CD14-positive monocyte (primary cell): ENCODE results near the gene ANKRD34B. TPM values are rescaled to one million over a fixed set of nuclear protein-coding genes. Genes with fewer than 3 reads are reported as not detected.

Source experiments
- DNase-seq, 3 donors: peaks; one replicate each; pipeline ENCODE4 v3.0.0-alpha.2; 2011 to 2022
- H2AFZ ChIP-seq: 2 replicates; pipeline ENCODE4 v1.6.0; 2012; ENCODE audit warnings: mild to moderate bottlenecking, low read depth, low read length, inconsistent platforms; ENCODE audit not compliant: insufficient read depth, poor library complexity, severe bottlenecking
- H3K27ac ChIP-seq, 2 donors: 1 replicate in 1 of 2; 2 replicates in 1 of 2; pipeline ENCODE4 v1.5.1; 2012 to 2013; ENCODE audit warnings: low read length in 2 of 2, control low read depth in 1 of 2, inconsistent platforms in 1 of 2, low read depth in 1 of 2, mild to moderate bottlenecking in 1 of 2
- H3K27me3 ChIP-seq, 2 donors: one replicate each; pipeline versions ENCODE4 v1.6.0 to v1.6.1; 2011 to 2013; ENCODE audit warnings: low read length in 2 of 2; ENCODE audit not compliant: control insufficient read depth in 2 of 2, insufficient read depth in 2 of 2
- H3K36me3 ChIP-seq, 2 donors: replicated peaks in 1 of 2; 1 replicate in 1 of 2; 2 replicates in 1 of 2; pipeline versions ENCODE4 v1.5.1 to v1.6.1; 2012 to 2013; ENCODE audit warnings: low read length in 2 of 2, control low read depth in 1 of 2, inconsistent platforms in 1 of 2, mild to moderate bottlenecking in 1 of 2; ENCODE audit not compliant: insufficient read depth in 2 of 2, control insufficient read depth in 1 of 2
- H3K4me1 ChIP-seq, 2 donors: 1 replicate in 1 of 2; 2 replicates in 1 of 2; pipeline versions ENCODE4 v1.5.1 to v1.6.1; 2012 to 2013; ENCODE audit warnings: low read length in 2 of 2, control low read depth in 1 of 2, inconsistent platforms in 1 of 2, mild to moderate bottlenecking in 1 of 2, moderate library complexity in 1 of 2; ENCODE audit not compliant: insufficient read depth in 2 of 2, control insufficient read depth in 1 of 2
- H3K4me2 ChIP-seq: replicated peaks from 2 replicates; pipeline ENCODE3; 2012; ENCODE audit warnings: low read length, moderate library complexity, mild to moderate bottlenecking; ENCODE audit not compliant: poor library complexity, severe bottlenecking; ENCODE audit errors: extremely low read depth
- H3K4me3 ChIP-seq, 3 experiments: fragments of 200-600 bp in 1 of 3; sonication (generic) in 1 of 3; replicated peaks in 1 of 3; 1 replicate in 2 of 3; 2 replicates in 1 of 3; pipeline ENCODE4 v1.5.1; 2011 to 2013; ENCODE audit warnings: low read length in 3 of 3, mild to moderate bottlenecking in 3 of 3, control low read depth in 2 of 3, low read depth in 2 of 3, inconsistent platforms in 1 of 3, moderate library complexity in 1 of 3
- H3K79me2 ChIP-seq: 2 replicates; pipeline ENCODE4 v1.6.0; 2012; ENCODE audit warnings: mild to moderate bottlenecking, control low read depth, inconsistent platforms, low read length, moderate library complexity; ENCODE audit not compliant: insufficient read depth
- H3K9ac ChIP-seq: 2 replicates; pipeline ENCODE4 v1.6.0; 2017; ENCODE audit warnings: low read length, mild to moderate bottlenecking; ENCODE audit not compliant: insufficient read depth, poor library complexity, severe bottlenecking
- H3K9me3 ChIP-seq, 2 donors: replicated peaks in 1 of 2; 1 replicate in 1 of 2; 2 replicates in 1 of 2; pipeline versions ENCODE4 v1.5.1 to v1.6.1; 2012 to 2013; ENCODE audit warnings: low read length in 2 of 2, control low read depth in 1 of 2; ENCODE audit not compliant: control insufficient read depth in 1 of 2, insufficient read depth in 1 of 2
- H4K20me1 ChIP-seq: 2 replicates; pipeline ENCODE4 v1.6.0; 2012; ENCODE audit warnings: mild to moderate bottlenecking, low read length, control low read depth, moderate library complexity; ENCODE audit not compliant: insufficient read depth
- H3K27ac Mint-ChIP-seq, 7 donors: one replicate each; pipeline ENCODE4 v1.8.0; 2020; ENCODE audit warnings: mild to moderate bottlenecking in 7 of 7, mixed read lengths in 7 of 7, moderate library complexity in 6 of 7, inconsistent platforms in 2 of 7
- H3K27me3 Mint-ChIP-seq, 3 donors: one replicate each; pipeline ENCODE4 v1.8.0; 2021 to 2022; ENCODE audit warnings: low read depth in 3 of 3, mild to moderate bottlenecking in 3 of 3, mixed read lengths in 3 of 3, moderate library complexity in 3 of 3, inconsistent platforms in 1 of 3
- H3K36me3 Mint-ChIP-seq, 2 donors: one replicate each; pipeline ENCODE4 v1.8.0; 2020; ENCODE audit warnings: mixed read lengths in 2 of 2, inconsistent platforms in 1 of 2, mild to moderate bottlenecking in 1 of 2
- H3K4me1 Mint-ChIP-seq: one replicate; pipeline ENCODE4 v1.8.0; 2020; ENCODE audit warnings: mild to moderate bottlenecking, mixed read lengths
- H3K4me3 Mint-ChIP-seq, 2 donors: one replicate each; pipeline ENCODE4 v1.8.0; 2020; ENCODE audit warnings: mild to moderate bottlenecking in 2 of 2, mixed read lengths in 2 of 2, moderate library complexity in 1 of 2
- H3K9me3 Mint-ChIP-seq, 7 donors: one replicate each; pipeline ENCODE4 v1.8.0; 2020 to 2022; ENCODE audit warnings: mixed read lengths in 7 of 7, mild to moderate bottlenecking in 6 of 7, moderate library complexity in 6 of 7, inconsistent platforms in 2 of 7
- CTCF ChIP-seq: fragments of 200-600 bp; IDR thresholded peaks from one replicate; pipeline ENCODE4 v1.8.0; 2022; ENCODE audit warnings: antibody characterized with exemption, mild to moderate bottlenecking
- intact Hi-C, 2 donors: fragments of 100-400 bp; cut with micrococcal nuclease; formaldehyde crosslinking; loops; one replicate each; pipeline versions ENCODE4 v1.15.0 to v1.15.1; 2023
- polyA plus RNA-seq, 3 donors: library from polyadenylated mRNA; depleted of rRNA in 1 of 3; unstranded in 2 of 3; stranded (reverse) in 1 of 3; fragments of 300-500 nt in 2 of 3; fragments of >200 nt in 1 of 3; fragmentation: Illumina TruSeq in 2 of 3; gene quantifications; 1 replicate in 2 of 3; 2 replicates in 1 of 3; pipeline ENCODE4 v1.2.3, GENCODE V29; 2012 to 2021

ANKRD34B gene
- polyA plus RNA-seq, 3 donors: 0.43 to 2.0 (median 1.3) TPM

- H3K27me3 ChIP-seq: no peaks in the 10 kb centered on the region
- intact Hi-C loops: no loop called here
- Mint-ChIP-seq H3K9me3 (peaks cover 3 to 15% (median 5%) of the 10 kb centered on the region in 7 donors), H3K36me3 (peaks cover 2 to 6% of the 10 kb centered on the region in 2 donors), H3K27ac (peak overlapping the region in 3 of 7 donors; percentile 51 to 76 (median 69)), H3K27me3 (peaks cover 0 to 4% (median 2%) of the 10 kb centered on the region in 3 donors), H3K4me3 (no peak overlapping the region), H3K4me1 (peaks cover 18% of the 10 kb centered on the region)
- peaks cover 15 to 23% of the 10 kb centered on the region in 2 donors for H3K4me1 ChIP-seq
- H2AFZ ChIP-seq: peak overlapping the region; percentile 26
- H3K4me2 ChIP-seq: no peak overlapping the region
- H3K9me3 ChIP-seq: peaks cover 4 to 5% of the 10 kb centered on the region in 2 donors
- H4K20me1 ChIP-seq: no peaks in the 10 kb centered on the region
- no peaks in the 10 kb centered on the region for H3K36me3 ChIP-seq
- H3K9ac ChIP-seq: no peak overlapping the region
- H3K4me3 ChIP-seq: peak overlapping the region in 1 of 3 experiments; percentile 19
- TF ChIP-seq CTCF: no peak
- peak overlapping the region in 1 of 2 donors; percentile 72 for H3K27ac ChIP-seq
- no peaks in the 10 kb centered on the region for H3K79me2 ChIP-seq
- no peak for DNase-seq
Observed at GRCh38 chr5:80607832-80608231, 37.8 kb upstream of the ANKRD34B start.

- H3K27ac Mint-ChIP-seq: no peak overlapping the region
- peaks cover 15% of the 10 kb centered on the region for H3K4me1 Mint-ChIP-seq
- intact Hi-C loops: no loop called here
- TF ChIP-seq CTCF: no peak
- H3K4me1 ChIP-seq: peaks cover 15 to 21% of the 10 kb centered on the region in 2 donors
- H3K9me3 Mint-ChIP-seq: peaks cover 3 to 15% (median 5%) of the 10 kb centered on the region in 7 donors
- H3K4me3 ChIP-seq: no peak overlapping the region
- no peak overlapping the region for H3K4me2 ChIP-seq
- no peak overlapping the region for H3K4me3 Mint-ChIP-seq
- no peaks in the 10 kb centered on the region for H3K27me3 ChIP-seq
- no peaks in the 10 kb centered on the region for H3K36me3 ChIP-seq
- no peaks in the 10 kb centered on the region for H3K79me2 ChIP-seq
- H4K20me1 ChIP-seq: no peaks in the 10 kb centered on the region
- no peak overlapping the region for H2AFZ ChIP-seq
- peaks cover 0 to 3% (median 2%) of the 10 kb centered on the region in 3 donors for H3K27me3 Mint-ChIP-seq
- no peak overlapping the region for H3K9ac ChIP-seq
- no peak for DNase-seq
- peak overlapping the region in 1 of 2 donors; percentile 72 for H3K27ac ChIP-seq
- H3K36me3 Mint-ChIP-seq: peaks cover 2 to 6% of the 10 kb centered on the region in 2 donors
- peaks cover 4 to 5% of the 10 kb centered on the region in 2 donors for H3K9me3 ChIP-seq
Observed at GRCh38 chr5:80607343-80607742, 37.3 kb upstream of the ANKRD34B start.
